NCI-H187 treated with DMSO at 0.1 percent for 48 hours (cell line): ENCODE data around the gene PCSK9.
"Not testable (repeated sequence)": the region's sequence is repeated elsewhere in the genome, so short reads cannot be mapped to it uniquely, and the experiment has no call there.

Source experiments
- DNase-seq: peaks from one replicate; lab custom pipeline; 2025; lab: John Stamatoyannopoulos, UW

Gene PCSK9

GRCh38 chr1:55079651-55080050 lies 40.3 kb downstream of the PCSK9 start:
- no peak for DNase-seq

GRCh38 chr1:55081188-55081904 lies 42.0 kb downstream of the PCSK9 start:
- DNase-seq, result no peak

- DNase-seq, result no peak
These were observed 42.6 kb downstream of the PCSK9 start for GRCh38 chr1:55081905-55082296.

GRCh38 chr1:55084257-55084656 lies 44.9 kb downstream of the PCSK9 start:
- no peak for DNase-seq

GRCh38 chr1:55087439-55087838 lies 48.1 kb downstream of the PCSK9 start:
- DNase-seq, result no peak

GRCh38 chr1:55088413-55088812 lies 49.1 kb downstream of the PCSK9 start:
- DNase-seq, result no peak

GRCh38 chr1:55089683-55090082 lies 50.3 kb downstream of the PCSK9 start:
- DNase-seq, result no peak

- no peak for DNase-seq
These were observed 53.1 kb downstream of the PCSK9 start for GRCh38 chr1:55092475-55092874.

- no peak for DNase-seq
These were observed 55.7 kb downstream of the PCSK9 start for GRCh38 chr1:55095095-55095494.

GRCh38 chr1:55103891-55104290 lies 64.5 kb downstream of the PCSK9 start:
- DNase-seq, result no peak

- no peak for DNase-seq
These were observed 67.8 kb downstream of the PCSK9 start for GRCh38 chr1:55107101-55107500.

GRCh38 chr1:55109005-55109404 lies 69.7 kb downstream of the PCSK9 start:
- not testable (repeated sequence) for DNase-seq
